AG04449 (cell line): ENCODE results near the gene LRMDA.

Experiments used
- CTCF ChIA-PET: fragments of 350-600 bp; formaldehyde crosslinking; extraction: SDS; loops from one replicate; lab custom pipeline; 2021; ENCODE audit warnings: antibody characterized with exemption; lab: Yijun Ruan, JAX
- POLR2A ChIA-PET: fragments of 400-600, 350-600 bp; formaldehyde crosslinking; extraction: SDS; loops from one replicate; lab custom pipeline; 2020; ENCODE audit warnings: antibody characterized with exemption, inconsistent platforms; lab: Yijun Ruan, JAX
- DNase-seq: peaks from one replicate; pipeline ENCODE4 v3.0.0-alpha.2; 2010; ENCODE audit warnings: low read depth, low spot score
- H3K4me3 ChIP-seq: 2 replicates; pipeline ENCODE4 v1.5.1; 2011; ENCODE audit warnings: low read depth, mild to moderate bottlenecking, control low read depth, low read length
- TF ChIP-seq, protein P1 (sequence below): IDR thresholded peaks from one replicate; pipeline ENCODE4 v1.5.1; 2011; ENCODE audit warnings: mild to moderate bottlenecking, moderate library complexity, low read length, control low read depth, inconsistent platforms; ENCODE audit not compliant: insufficient read depth; ENCODE audit errors: missing control alignments

The LRMDA gene

DNA sequence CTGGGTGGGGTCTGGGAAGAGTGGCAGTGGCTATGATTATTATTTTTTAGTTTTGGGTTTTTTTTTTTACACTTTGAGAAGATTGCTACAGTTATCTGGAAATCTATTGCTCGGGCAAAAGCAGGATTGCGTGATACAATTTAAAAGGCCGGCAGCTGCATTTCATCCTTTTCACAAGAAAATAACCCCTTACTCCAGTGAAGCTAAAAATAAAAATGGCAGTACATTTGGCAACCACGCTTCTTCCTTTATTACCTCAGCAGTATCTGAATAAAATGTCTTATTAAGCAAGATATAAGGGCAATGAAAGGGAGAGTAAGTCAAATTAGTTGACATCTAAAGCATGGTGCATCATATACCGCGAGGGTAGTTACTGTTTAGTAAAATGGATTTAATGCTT lies 496.8 kb downstream of the LRMDA start:
- POLR2A ChIA-PET = no interaction called here
- DNase-seq = no peak
- TF ChIP-seq, protein P1, sequence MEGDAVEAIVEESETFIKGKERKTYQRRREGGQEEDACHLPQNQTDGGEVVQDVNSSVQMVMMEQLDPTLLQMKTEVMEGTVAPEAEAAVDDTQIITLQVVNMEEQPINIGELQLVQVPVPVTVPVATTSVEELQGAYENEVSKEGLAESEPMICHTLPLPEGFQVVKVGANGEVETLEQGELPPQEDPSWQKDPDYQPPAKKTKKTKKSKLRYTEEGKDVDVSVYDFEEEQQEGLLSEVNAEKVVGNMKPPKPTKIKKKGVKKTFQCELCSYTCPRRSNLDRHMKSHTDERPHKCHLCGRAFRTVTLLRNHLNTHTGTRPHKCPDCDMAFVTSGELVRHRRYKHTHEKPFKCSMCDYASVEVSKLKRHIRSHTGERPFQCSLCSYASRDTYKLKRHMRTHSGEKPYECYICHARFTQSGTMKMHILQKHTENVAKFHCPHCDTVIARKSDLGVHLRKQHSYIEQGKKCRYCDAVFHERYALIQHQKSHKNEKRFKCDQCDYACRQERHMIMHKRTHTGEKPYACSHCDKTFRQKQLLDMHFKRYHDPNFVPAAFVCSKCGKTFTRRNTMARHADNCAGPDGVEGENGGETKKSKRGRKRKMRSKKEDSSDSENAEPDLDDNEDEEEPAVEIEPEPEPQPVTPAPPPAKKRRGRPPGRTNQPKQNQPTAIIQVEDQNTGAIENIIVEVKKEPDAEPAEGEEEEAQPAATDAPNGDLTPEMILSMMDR = no peak
- CTCF ChIA-PET = no interaction called here
- H3K4me3 ChIP-seq = no peak overlapping the region

DNA sequence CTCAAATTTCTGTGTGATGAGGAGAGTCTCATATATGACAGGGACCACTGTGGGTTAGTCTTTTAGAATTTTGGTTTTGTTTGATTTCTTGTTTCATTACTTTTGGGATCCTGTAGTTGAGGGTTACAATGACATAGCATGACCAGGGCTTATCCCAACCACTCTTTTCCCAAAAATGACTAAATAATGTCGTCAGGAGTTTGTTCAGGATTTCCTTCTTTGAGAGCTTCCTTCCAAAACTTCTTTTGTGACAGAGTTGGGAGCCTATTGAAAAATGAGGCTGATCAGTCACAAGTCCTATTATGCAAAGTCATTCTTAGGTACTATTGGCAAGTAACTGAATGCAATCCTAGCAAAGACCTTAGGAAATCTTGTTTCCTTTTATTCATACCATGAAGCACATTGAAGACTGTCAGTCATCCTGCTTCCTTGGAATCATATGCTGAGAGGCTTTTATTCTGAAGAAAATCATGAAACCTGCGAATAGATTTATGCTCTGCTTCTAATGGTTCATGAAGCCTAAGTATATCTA lies 498.3 kb downstream of the LRMDA start:
- CTCF ChIA-PET = no interaction called here
- POLR2A ChIA-PET = no interaction called here
- TF ChIP-seq, protein P1 = no peak

DNA sequence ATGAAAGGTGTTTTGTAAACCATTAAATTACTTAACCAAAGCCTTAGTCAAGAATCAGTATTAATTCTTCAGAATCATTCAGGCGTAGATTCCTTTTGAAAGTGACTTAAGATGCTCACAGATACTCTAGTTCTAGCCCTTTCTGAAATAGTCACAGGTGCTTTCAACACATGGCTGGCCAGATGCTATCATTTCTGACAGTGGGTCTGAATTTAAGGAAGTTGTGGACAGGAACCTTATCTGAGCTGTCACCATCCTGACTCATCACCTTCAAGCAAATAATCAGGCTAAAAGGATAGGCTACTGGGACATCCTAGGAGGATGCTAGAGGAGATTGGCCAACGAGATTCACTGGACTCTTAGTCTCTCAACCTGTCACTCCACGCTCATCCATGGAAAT lies 501.5 kb downstream of the LRMDA start:
- ChIA-PET CTCF (no interaction called here), POLR2A (no interaction called here)
- no peak for DNase-seq
- H3K4me3 ChIP-seq = no peak overlapping the region
- TF ChIP-seq, protein P1 = no peak

More for the DNA sequence above, 498.3 kb downstream of the LRMDA start:
- no peak for DNase-seq
- H3K4me3 ChIP-seq = no peak overlapping the region

DNA sequence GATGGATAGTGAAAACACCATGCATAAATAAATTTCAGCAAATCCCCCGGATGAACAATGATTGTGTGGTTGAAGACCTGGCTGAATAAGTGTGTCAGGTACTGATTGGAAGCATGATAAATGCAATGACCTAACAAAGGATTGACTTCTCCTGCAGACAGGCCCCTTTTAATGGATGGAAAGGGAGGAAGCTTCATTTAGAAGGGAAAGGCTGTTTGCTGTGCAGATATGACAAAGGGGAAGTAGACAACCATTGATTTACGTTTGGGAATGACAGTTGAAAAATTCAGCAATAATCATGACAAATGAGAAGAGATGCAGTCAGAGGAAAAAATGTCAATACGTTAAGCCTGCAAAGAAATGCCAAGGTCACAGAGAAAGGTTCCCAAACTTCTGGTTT lies 503.8 kb downstream of the LRMDA start:
- TF ChIP-seq, protein P1 = no peak
- no peak for DNase-seq
- H3K4me3 ChIP-seq = no peak overlapping the region
- ChIA-PET POLR2A (no interaction called here), CTCF (no interaction called here)

GRCh38 chr10:75935650-75936400 lies 504.4 kb downstream of the LRMDA start:
- ChIA-PET POLR2A (no interaction called here), CTCF (no interaction called here)
- no peak for DNase-seq
- H3K4me3 ChIP-seq = no peak overlapping the region
- TF ChIP-seq, protein P1 = no peak

GRCh38 chr10:75936841-75937240 lies 505.4 kb downstream of the LRMDA start:
- ChIA-PET POLR2A (no interaction called here), CTCF (no interaction called here)
- no peak for DNase-seq
- TF ChIP-seq, protein P1 = no peak
- H3K4me3 ChIP-seq = no peak overlapping the region
